HL-60 (cell line): ENCODE results near the gene ACAD11.

ENCODE experiments used
- GABPA ChIP-seq: IDR thresholded peaks from 2 replicates; pipeline ENCODE4 v1.6.1; 2012; ENCODE audit warnings: low read depth
- POLR2AphosphoS5 ChIP-seq: IDR thresholded peaks from 2 replicates; pipeline ENCODE4 v1.6.1; 2012; ENCODE audit warnings: low read depth
- SPI1 ChIP-seq: IDR thresholded peaks from 2 replicates; pipeline ENCODE4 v1.6.1; 2012; ENCODE audit warnings: low read depth, mild to moderate bottlenecking, borderline replicate concordance
- TF ChIP-seq, protein P1 (sequence below): IDR thresholded peaks from one replicate; pipeline ENCODE4 v1.5.1; 2011; ENCODE audit warnings: low read length, control low read depth, inconsistent platforms; ENCODE audit not compliant: insufficient read depth
- TF ChIP-seq, protein P2 (sequence below): IDR thresholded peaks from 2 replicates; pipeline ENCODE4 v1.6.1; 2012; ENCODE audit warnings: low read depth; ENCODE audit not compliant: insufficient replicate concordance

DNA sequence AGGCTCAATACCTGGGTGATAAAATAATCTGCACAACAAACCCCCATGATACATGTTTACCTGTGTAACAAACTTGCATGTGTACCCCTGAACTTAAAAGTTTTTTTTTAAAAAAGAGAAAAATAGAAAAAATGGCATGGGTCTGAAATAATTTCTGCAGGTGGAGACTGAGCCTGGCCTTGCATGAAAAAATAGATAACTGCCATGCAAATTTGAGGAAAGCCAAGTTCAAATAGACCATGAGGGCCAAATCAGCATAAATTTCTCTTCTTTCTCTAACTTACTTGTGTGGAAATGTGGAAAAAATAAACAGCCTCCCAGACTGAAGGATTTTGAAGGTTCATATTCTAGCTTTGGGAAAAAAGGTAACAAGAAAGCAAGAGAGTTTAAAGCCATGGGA, 63.3 kb downstream of the ACAD11 start:
- TF ChIP-seq, protein P1, sequence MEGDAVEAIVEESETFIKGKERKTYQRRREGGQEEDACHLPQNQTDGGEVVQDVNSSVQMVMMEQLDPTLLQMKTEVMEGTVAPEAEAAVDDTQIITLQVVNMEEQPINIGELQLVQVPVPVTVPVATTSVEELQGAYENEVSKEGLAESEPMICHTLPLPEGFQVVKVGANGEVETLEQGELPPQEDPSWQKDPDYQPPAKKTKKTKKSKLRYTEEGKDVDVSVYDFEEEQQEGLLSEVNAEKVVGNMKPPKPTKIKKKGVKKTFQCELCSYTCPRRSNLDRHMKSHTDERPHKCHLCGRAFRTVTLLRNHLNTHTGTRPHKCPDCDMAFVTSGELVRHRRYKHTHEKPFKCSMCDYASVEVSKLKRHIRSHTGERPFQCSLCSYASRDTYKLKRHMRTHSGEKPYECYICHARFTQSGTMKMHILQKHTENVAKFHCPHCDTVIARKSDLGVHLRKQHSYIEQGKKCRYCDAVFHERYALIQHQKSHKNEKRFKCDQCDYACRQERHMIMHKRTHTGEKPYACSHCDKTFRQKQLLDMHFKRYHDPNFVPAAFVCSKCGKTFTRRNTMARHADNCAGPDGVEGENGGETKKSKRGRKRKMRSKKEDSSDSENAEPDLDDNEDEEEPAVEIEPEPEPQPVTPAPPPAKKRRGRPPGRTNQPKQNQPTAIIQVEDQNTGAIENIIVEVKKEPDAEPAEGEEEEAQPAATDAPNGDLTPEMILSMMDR = no peak
- no peak for TF ChIP-seq GABPA
- TF ChIP-seq POLR2AphosphoS5 = no peak
- TF ChIP-seq, protein P2, sequence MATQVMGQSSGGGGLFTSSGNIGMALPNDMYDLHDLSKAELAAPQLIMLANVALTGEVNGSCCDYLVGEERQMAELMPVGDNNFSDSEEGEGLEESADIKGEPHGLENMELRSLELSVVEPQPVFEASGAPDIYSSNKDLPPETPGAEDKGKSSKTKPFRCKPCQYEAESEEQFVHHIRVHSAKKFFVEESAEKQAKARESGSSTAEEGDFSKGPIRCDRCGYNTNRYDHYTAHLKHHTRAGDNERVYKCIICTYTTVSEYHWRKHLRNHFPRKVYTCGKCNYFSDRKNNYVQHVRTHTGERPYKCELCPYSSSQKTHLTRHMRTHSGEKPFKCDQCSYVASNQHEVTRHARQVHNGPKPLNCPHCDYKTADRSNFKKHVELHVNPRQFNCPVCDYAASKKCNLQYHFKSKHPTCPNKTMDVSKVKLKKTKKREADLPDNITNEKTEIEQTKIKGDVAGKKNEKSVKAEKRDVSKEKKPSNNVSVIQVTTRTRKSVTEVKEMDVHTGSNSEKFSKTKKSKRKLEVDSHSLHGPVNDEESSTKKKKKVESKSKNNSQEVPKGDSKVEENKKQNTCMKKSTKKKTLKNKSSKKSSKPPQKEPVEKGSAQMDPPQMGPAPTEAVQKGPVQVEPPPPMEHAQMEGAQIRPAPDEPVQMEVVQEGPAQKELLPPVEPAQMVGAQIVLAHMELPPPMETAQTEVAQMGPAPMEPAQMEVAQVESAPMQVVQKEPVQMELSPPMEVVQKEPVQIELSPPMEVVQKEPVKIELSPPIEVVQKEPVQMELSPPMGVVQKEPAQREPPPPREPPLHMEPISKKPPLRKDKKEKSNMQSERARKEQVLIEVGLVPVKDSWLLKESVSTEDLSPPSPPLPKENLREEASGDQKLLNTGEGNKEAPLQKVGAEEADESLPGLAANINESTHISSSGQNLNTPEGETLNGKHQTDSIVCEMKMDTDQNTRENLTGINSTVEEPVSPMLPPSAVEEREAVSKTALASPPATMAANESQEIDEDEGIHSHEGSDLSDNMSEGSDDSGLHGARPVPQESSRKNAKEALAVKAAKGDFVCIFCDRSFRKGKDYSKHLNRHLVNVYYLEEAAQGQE = no peak
- TF ChIP-seq SPI1 = no peak
